GM12878 (cell line): Measurements from ENCODE around the gene NUP107.

Experiments
- ELK1 ChIP-seq: IDR thresholded peaks from 2 replicates; pipeline ENCODE4 v1.6.1; 2012; ENCODE audit warnings: low read depth, low read length, improper control_type of control experiment
- EP300 ChIP-seq, 2 experiments: fragments of 150-350 bp in 1 of 2; IDR thresholded peaks; 2 replicates each; pipeline ENCODE4 v1.6.1; 2011 to 2012; ENCODE audit warnings: low read depth in 2 of 2, low read length in 2 of 2, borderline replicate concordance in 1 of 2, improper control_type of control experiment in 1 of 2, inconsistent platforms in 1 of 2; ENCODE audit not compliant: control insufficient read depth in 1 of 2
- EZH2 ChIP-seq: IDR thresholded peaks from 2 replicates; pipeline ENCODE4 v1.6.1; 2012; ENCODE audit warnings: low read depth, mild to moderate bottlenecking, control low read depth, inconsistent platforms, low read length, borderline replicate concordance; ENCODE audit not compliant: control insufficient read depth
- NRF1 ChIP-seq: conservative IDR thresholded peaks from 2 replicates; pipeline ENCODE4 v1.6.1; 2011; ENCODE audit warnings: mild to moderate bottlenecking, low read depth, low read length, improper control_type of control experiment
- POLR2A ChIP-seq: IDR thresholded peaks from 2 replicates; pipeline ENCODE4 v1.6.1; 2011; ENCODE audit warnings: low read depth, mild to moderate bottlenecking, low read length
- RAD21 ChIP-seq: IDR thresholded peaks from 2 replicates; pipeline ENCODE4 v1.6.1; 2011; ENCODE audit warnings: mild to moderate bottlenecking, low read depth, low read length, moderate library complexity; ENCODE audit not compliant: insufficient read depth
- SMC3 ChIP-seq: IDR thresholded peaks from 2 replicates; pipeline ENCODE4 v1.6.1; 2011; ENCODE audit warnings: low read length, improper control_type of control experiment, borderline replicate concordance
- SP1 ChIP-seq: IDR thresholded peaks from one replicate; pipeline ENCODE4 v1.6.1; 2011; ENCODE audit warnings: low read depth, low read length
- SRF ChIP-seq, 2 experiments: IDR thresholded peaks; 2 replicates each; pipeline ENCODE4 v1.6.1; 2011; ENCODE audit warnings: low read depth in 2 of 2, low read length in 2 of 2, mild to moderate bottlenecking in 1 of 2, moderate library complexity in 1 of 2
- ZSCAN29 ChIP-seq: fragments of 450-650 bp; IDR thresholded peaks from 2 replicates; pipeline ENCODE4 v1.6.1; 2017; ENCODE audit warnings: mild to moderate bottlenecking, moderate library complexity
- TF ChIP-seq, protein P1 (sequence below), 3 experiments: IDR thresholded peaks in 2 of 3; conservative IDR thresholded peaks in 1 of 3; 2 replicates each; pipeline ENCODE4 v1.5.1; 2011; ENCODE audit warnings: low read depth in 3 of 3, low read length in 3 of 3, mild to moderate bottlenecking in 3 of 3, control low read depth in 2 of 3, moderate library complexity in 2 of 3, inconsistent platforms in 1 of 3, mixed read lengths in 1 of 3; ENCODE audit not compliant: control insufficient read depth in 2 of 3, insufficient read depth in 1 of 3; ENCODE audit errors: extremely low read depth in 1 of 3
- TF ChIP-seq, protein P2 (sequence below): fragments of 450-650 bp; IDR thresholded peaks from 2 replicates; pipeline ENCODE4 v1.6.1; 2017; ENCODE audit warnings: mild to moderate bottlenecking

DNA sequence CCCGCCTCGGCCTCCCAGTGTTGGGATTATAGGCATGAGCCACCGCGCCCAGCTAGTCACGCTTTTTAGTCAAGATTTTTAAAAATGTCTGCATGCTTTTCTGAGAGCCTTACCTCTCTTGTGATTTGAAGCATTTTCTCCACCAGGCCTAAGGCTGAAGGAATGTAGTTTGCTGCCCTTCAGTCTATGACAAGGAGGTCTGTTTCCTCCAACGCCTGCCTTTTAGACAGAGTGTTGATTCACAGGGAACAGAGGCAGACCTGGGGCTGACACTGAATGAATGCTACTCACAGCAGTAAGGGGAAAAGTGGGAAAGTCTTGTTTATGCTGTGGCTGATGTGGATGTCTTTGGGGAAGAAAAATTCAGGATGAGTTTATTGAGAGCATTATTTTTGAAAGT lies 94.0 kb downstream of the NUP107 start:
- TF ChIP-seq, protein P1, sequence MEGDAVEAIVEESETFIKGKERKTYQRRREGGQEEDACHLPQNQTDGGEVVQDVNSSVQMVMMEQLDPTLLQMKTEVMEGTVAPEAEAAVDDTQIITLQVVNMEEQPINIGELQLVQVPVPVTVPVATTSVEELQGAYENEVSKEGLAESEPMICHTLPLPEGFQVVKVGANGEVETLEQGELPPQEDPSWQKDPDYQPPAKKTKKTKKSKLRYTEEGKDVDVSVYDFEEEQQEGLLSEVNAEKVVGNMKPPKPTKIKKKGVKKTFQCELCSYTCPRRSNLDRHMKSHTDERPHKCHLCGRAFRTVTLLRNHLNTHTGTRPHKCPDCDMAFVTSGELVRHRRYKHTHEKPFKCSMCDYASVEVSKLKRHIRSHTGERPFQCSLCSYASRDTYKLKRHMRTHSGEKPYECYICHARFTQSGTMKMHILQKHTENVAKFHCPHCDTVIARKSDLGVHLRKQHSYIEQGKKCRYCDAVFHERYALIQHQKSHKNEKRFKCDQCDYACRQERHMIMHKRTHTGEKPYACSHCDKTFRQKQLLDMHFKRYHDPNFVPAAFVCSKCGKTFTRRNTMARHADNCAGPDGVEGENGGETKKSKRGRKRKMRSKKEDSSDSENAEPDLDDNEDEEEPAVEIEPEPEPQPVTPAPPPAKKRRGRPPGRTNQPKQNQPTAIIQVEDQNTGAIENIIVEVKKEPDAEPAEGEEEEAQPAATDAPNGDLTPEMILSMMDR (IDR thresholded peaks at IDR 0.05 in 2 of 3, conservative IDR thresholded peaks at IDR 0.05 in 1 of 3; ENCODE audit: control insufficient read depth in 2 of 3, extremely low read depth in 1 of 3, insufficient read depth in 1 of 3, low read depth in 3 of 3, low read length in 3 of 3) = no peak
- no peak for TF ChIP-seq POLR2A
- TF ChIP-seq SMC3 = no peak
- TF ChIP-seq RAD21 = no peak
- TF ChIP-seq NRF1 = no peak
- TF ChIP-seq EZH2 = no peak
- TF ChIP-seq, protein P2, sequence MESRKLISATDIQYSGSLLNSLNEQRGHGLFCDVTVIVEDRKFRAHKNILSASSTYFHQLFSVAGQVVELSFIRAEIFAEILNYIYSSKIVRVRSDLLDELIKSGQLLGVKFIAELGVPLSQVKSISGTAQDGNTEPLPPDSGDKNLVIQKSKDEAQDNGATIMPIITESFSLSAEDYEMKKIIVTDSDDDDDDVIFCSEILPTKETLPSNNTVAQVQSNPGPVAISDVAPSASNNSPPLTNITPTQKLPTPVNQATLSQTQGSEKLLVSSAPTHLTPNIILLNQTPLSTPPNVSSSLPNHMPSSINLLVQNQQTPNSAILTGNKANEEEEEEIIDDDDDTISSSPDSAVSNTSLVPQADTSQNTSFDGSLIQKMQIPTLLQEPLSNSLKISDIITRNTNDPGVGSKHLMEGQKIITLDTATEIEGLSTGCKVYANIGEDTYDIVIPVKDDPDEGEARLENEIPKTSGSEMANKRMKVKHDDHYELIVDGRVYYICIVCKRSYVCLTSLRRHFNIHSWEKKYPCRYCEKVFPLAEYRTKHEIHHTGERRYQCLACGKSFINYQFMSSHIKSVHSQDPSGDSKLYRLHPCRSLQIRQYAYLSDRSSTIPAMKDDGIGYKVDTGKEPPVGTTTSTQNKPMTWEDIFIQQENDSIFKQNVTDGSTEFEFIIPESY = no peak
- no peak for TF ChIP-seq SP1
- no peak for TF ChIP-seq EP300 (IDR thresholded peaks at IDR 0.05; ENCODE audit: borderline replicate concordance in 1 of 2, control insufficient read depth in 1 of 2, low read depth in 2 of 2, low read length in 2 of 2)
- no peak for TF ChIP-seq ELK1
- TF ChIP-seq ZSCAN29 = no peak
- TF ChIP-seq SRF (IDR thresholded peaks at IDR 0.05; ENCODE audit: low read depth in 2 of 2, low read length in 2 of 2) = no peak
